SK-N-SH (cell line): ENCODE data around the gene C22orf15. TPM values are rescaled to one million over a fixed set of nuclear protein-coding genes. Genes with fewer than 3 reads are reported as not detected.

Experiments
- CTCF ChIA-PET: fragments of 300-600, 350-600 bp; formaldehyde crosslinking; extraction: SDS; loops from one replicate; lab custom pipeline; 2021; lab: Yijun Ruan, JAX
- POLR2A ChIA-PET: fragments of 350-600 bp; sonication (Branson Sonifier 250); formaldehyde crosslinking; extraction: SDS; loops from one replicate; lab custom pipeline; 2020; ENCODE audit warnings: antibody characterized with exemption, inconsistent platforms; lab: Yijun Ruan, JAX
- DNase-seq: peaks from one replicate; pipeline ENCODE4 v3.0.0; 2012
- H2AFZ ChIP-seq: fragments of 200-600 bp; sonication (generic); 2 replicates; pipeline ENCODE4 v1.8.1; 2016; ENCODE audit warnings: antibody characterized with exemption, mild to moderate bottlenecking, low read depth
- H3F3A ChIP-seq: fragments of 200-600 bp; sonication (generic); replicated peaks from 2 replicates; pipeline ENCODE3; 2016; ENCODE audit warnings: antibody characterized with exemption, mild to moderate bottlenecking; ENCODE audit not compliant: insufficient read depth
- H3K27ac ChIP-seq, 2 experiments: fragments of 200-500 bp in 1 of 2; fragments of 200-600 bp in 1 of 2; sonication (Bioruptor generic) in 1 of 2; sonication (generic), shearing (Covaris generic) in 1 of 2; 2 replicates each; pipeline versions ENCODE4 v1.5.1 to v1.6.1; 2014 to 2016; ENCODE audit warnings: low read depth in 2 of 2, inconsistent platforms in 1 of 2, low read length in 1 of 2, mild to moderate bottlenecking in 1 of 2, mixed read lengths in 1 of 2
- H3K27me3 ChIP-seq: fragments of 200-600 bp; sonication (generic), shearing (Covaris generic); 2 replicates; pipeline ENCODE4 v1.6.1; 2016; ENCODE audit warnings: mixed run types; ENCODE audit not compliant: insufficient read depth
- H3K36me3 ChIP-seq, 2 experiments: fragments of 200-500 bp in 1 of 2; fragments of 200-600 bp in 1 of 2; sonication (Bioruptor generic) in 1 of 2; sonication (generic) in 1 of 2; replicated peaks in 1 of 2; 2 replicates each; pipeline versions ENCODE3 to v1.5.1; 2014 to 2016; ENCODE audit warnings: low read length in 1 of 2, mild to moderate bottlenecking in 1 of 2; ENCODE audit not compliant: insufficient read depth in 2 of 2, control insufficient read depth in 1 of 2
- H3K4me1 ChIP-seq, 2 experiments: fragments of 200-500 bp in 1 of 2; fragments of 200-600 bp in 1 of 2; sonication (Bioruptor generic) in 1 of 2; sonication (generic), shearing (Covaris generic) in 1 of 2; 2 replicates each; pipeline versions ENCODE4 v1.5.1 to v1.6.1; 2014 to 2016; ENCODE audit warnings: low read depth in 1 of 2, low read length in 1 of 2, mixed run types in 1 of 2; ENCODE audit not compliant: insufficient read depth in 2 of 2, control insufficient read depth in 1 of 2
- H3K4me2 ChIP-seq: fragments of 200-600 bp; sonication (generic), shearing (Covaris generic); 2 replicates; pipeline ENCODE4 v1.6.1; 2017; ENCODE audit warnings: mixed run types
- H3K4me3 ChIP-seq, 2 experiments: fragments of 200-500 bp in 1 of 2; fragments of 200-600 bp in 1 of 2; sonication (Bioruptor generic) in 1 of 2; sonication (generic), shearing (Covaris generic) in 1 of 2; 2 replicates each; pipeline versions ENCODE4 v1.5.1 to v1.8.1; 2014 to 2016; ENCODE audit warnings: low read depth in 2 of 2, inconsistent platforms in 1 of 2, low read length in 1 of 2, mild to moderate bottlenecking in 1 of 2, mixed read lengths in 1 of 2, moderate library complexity in 1 of 2
- H3K79me2 ChIP-seq: fragments of 200-600 bp; sonication (generic); 2 replicates; pipeline ENCODE4 v1.8.1; 2017; ENCODE audit warnings: mild to moderate bottlenecking; ENCODE audit not compliant: insufficient read depth
- H3K9ac ChIP-seq: fragments of 200-600 bp; sonication (generic); 2 replicates; pipeline ENCODE4 v1.6.1; 2017; ENCODE audit warnings: mixed run types
- H3K9me2 ChIP-seq: fragments of 200-600 bp; sonication (generic); 2 replicates; pipeline ENCODE4 v1.6.1; 2017; ENCODE audit warnings: mixed run types
- H3K9me3 ChIP-seq: fragments of 200-600 bp; sonication (generic); 2 replicates; pipeline ENCODE4 v1.6.1; 2017; ENCODE audit warnings: mixed run types, mild to moderate bottlenecking, moderate library complexity
- H4K20me1 ChIP-seq: fragments of 200-600 bp; sonication (generic); 2 replicates; pipeline ENCODE4 v1.6.1; 2017; ENCODE audit warnings: mild to moderate bottlenecking, mixed run types; ENCODE audit not compliant: insufficient read depth
- CHD2 ChIP-seq: fragments of 150-350 bp; IDR thresholded peaks from 2 replicates; pipeline ENCODE4 v1.6.1; 2018; ENCODE audit warnings: low read length; ENCODE audit not compliant: partially characterized antibody
- CTCF ChIP-seq: fragments of 200-600 bp; sonication (generic); IDR thresholded peaks from 2 replicates; pipeline ENCODE4 v1.6.1; 2017; ENCODE audit warnings: antibody characterized with exemption, mild to moderate bottlenecking, moderate library complexity
- EP300 ChIP-seq, 2 experiments: IDR thresholded peaks; 2 replicates each; pipeline versions ENCODE4 v1.4.0 to v1.6.1; 2012; ENCODE audit warnings: borderline replicate concordance in 1 of 2, low read depth in 1 of 2, low read length in 1 of 2
- EZH2phosphoT487 ChIP-seq: fragments of 200-600 bp; sonication (generic); IDR thresholded peaks from 2 replicates; pipeline ENCODE4 v1.6.1; 2017; ENCODE audit warnings: low read depth, mixed run types, mild to moderate bottlenecking, antibody characterized with exemption, moderate library complexity, borderline replicate concordance
- FOSL2 ChIP-seq: IDR thresholded peaks from 2 replicates; pipeline ENCODE4 v1.4.0; 2012; ENCODE audit warnings: low read depth, mild to moderate bottlenecking, moderate library complexity, borderline replicate concordance
- FOXJ3 ChIP-seq: sonication (generic); formaldehyde crosslinking; IDR thresholded peaks from 2 replicates; pipeline ENCODE4 v1.5.1; 2020; ENCODE audit warnings: mild to moderate bottlenecking, missing genetic modification reagents
- FOXM1 ChIP-seq: IDR thresholded peaks from 2 replicates; pipeline ENCODE4 v1.4.0; 2012; ENCODE audit warnings: low read depth, mild to moderate bottlenecking
- GABPA ChIP-seq: IDR thresholded peaks from 2 replicates; pipeline ENCODE4 v1.4.0; 2012; ENCODE audit warnings: low read depth, mild to moderate bottlenecking
- GATA2 ChIP-seq: sonication (generic); formaldehyde crosslinking; IDR thresholded peaks from 2 replicates; pipeline ENCODE4 v1.5.0; 2020; ENCODE audit warnings: mild to moderate bottlenecking, missing genetic modification reagents
- MAX ChIP-seq: IDR thresholded peaks from 2 replicates; pipeline ENCODE4 v1.4.0; 2012; ENCODE audit warnings: low read depth
- MEF2A ChIP-seq: IDR thresholded peaks from 2 replicates; pipeline ENCODE4 v1.4.0; 2012; ENCODE audit warnings: low read depth, borderline replicate concordance
- MXI1 ChIP-seq: IDR thresholded peaks from 2 replicates; pipeline ENCODE4 v1.6.1; 2012; ENCODE audit warnings: mild to moderate bottlenecking, low read depth, low read length, improper control_type of control experiment
- NRF1 ChIP-seq: IDR thresholded peaks from 2 replicates; pipeline ENCODE4 v1.6.1; 2012; ENCODE audit warnings: low read depth, mild to moderate bottlenecking, low read length
- POLR2AphosphoS5 ChIP-seq: IDR thresholded peaks from 2 replicates; pipeline ENCODE4 v1.6.1; 2012; ENCODE audit warnings: low read depth, low read length
- RCOR1 ChIP-seq: fragments of 150-350 bp; IDR thresholded peaks from 2 replicates; pipeline ENCODE4 v1.6.1; 2017; ENCODE audit warnings: antibody characterized with exemption, low read length
- REST ChIP-seq: IDR thresholded peaks from 2 replicates; pipeline ENCODE4 v1.6.1; 2012; ENCODE audit warnings: mild to moderate bottlenecking, low read depth, low read length, moderate library complexity
- RFX5 ChIP-seq: IDR thresholded peaks from 2 replicates; pipeline ENCODE4 v1.6.1; 2012; ENCODE audit warnings: mild to moderate bottlenecking, improper control_type of control experiment, low read length
- TAF1 ChIP-seq: IDR thresholded peaks from 2 replicates; pipeline ENCODE4 v1.6.1; 2012; ENCODE audit warnings: low read depth, mild to moderate bottlenecking, low read length, moderate library complexity, borderline replicate concordance
- USF2 ChIP-seq: fragments of 150-350 bp; IDR thresholded peaks from 2 replicates; pipeline ENCODE4 v1.6.1; 2017; ENCODE audit warnings: antibody characterized with exemption, low read length, low read depth, borderline replicate concordance
- YY1 ChIP-seq: IDR thresholded peaks from 2 replicates; pipeline ENCODE4 v1.4.0; 2012; ENCODE audit warnings: low read depth, mild to moderate bottlenecking
- WGBS: methylation state at CpG from one replicate; pipeline ENCODE4 v1.1.6; 2017; ENCODE audit warnings: low lambda C conversion rate; 5-methylcytosine and 5-hydroxymethylcytosine counted together
- polyA plus RNA-seq, 3 experiments: library from polyadenylated mRNA; depleted of rRNA; stranded (reverse); fragments of >200 nt; gene quantifications; 2 replicates each; pipeline ENCODE4 v1.2.3, GENCODE V29; 2012

Gene C22orf15
- polyA plus RNA-seq, 1 of the 3 experiments (the other 2 are of a cell fraction) = 1.6 TPM

GRCh38 chr22:23754980-23755636 is 7.7 kb upstream of the C22orf15 start:
- Histone ChIP-seq H3K9me2 (no peaks in the 10 kb centered on the region), H2AFZ (no peak overlapping the region), H3K27me3 (no peaks in the 10 kb centered on the region), H3K9me3 (no peaks in the 10 kb centered on the region), H3K4me2 (no peak overlapping the region), H3K27ac (no peak overlapping the region), H3K4me3 (no peak overlapping the region), H3K79me2 (peaks cover 4% of the 10 kb centered on the region; the same call in 1 of the 2 replicates), H4K20me1 (no peaks in the 10 kb centered on the region), H3K4me1 (peaks cover 0 to 6% of the 10 kb centered on the region in 2 experiments; a peak in 2 of 4 replicates), H3K36me3 (no peaks in the 10 kb centered on the region), H3F3A (no peaks in the 10 kb centered on the region), H3K9ac (no peak overlapping the region)
- 63% methylated on average over 6 of the region's 6 CpGs for WGBS
- ChIA-PET POLR2A (no interaction called here), CTCF (interaction anchor here (0.6 to 1.5 kb wide), 5 partner anchors 9 to 355 kb away, joined by 3 read pairs; partner anchors contain the start of gene SLC2A11)
- no peak for TF ChIP-seq GATA2 (CRISPR knock-in tag)
- TF ChIP-seq GABPA = no peak
- no peak for TF ChIP-seq EZH2phosphoT487
- TF ChIP-seq RCOR1 = no peak
- no peak for TF ChIP-seq FOSL2
- TF ChIP-seq FOXM1 = no peak
- TF ChIP-seq MEF2A = no peak
- no peak for DNase-seq

GRCh38 chr22:23755711-23756110 is 7.1 kb upstream of the C22orf15 start:
- Histone ChIP-seq H3K4me3 (no peak overlapping the region), H3K36me3 (no peaks in the 10 kb centered on the region), H3K9me3 (no peaks in the 10 kb centered on the region), H3K9me2 (no peaks in the 10 kb centered on the region), H2AFZ (no peak overlapping the region), H3K79me2 (no peaks in the 10 kb centered on the region), H3K27ac (no peak overlapping the region), H3K4me2 (no peak overlapping the region), H3K4me1 (peaks cover 0 to 4% of the 10 kb centered on the region in 2 experiments; a peak in 1 of 4 replicates), H4K20me1 (no peaks in the 10 kb centered on the region), H3K9ac (no peak overlapping the region), H3F3A (no peaks in the 10 kb centered on the region), H3K27me3 (no peaks in the 10 kb centered on the region)
- ChIA-PET CTCF (interaction anchor here (1.5 to 2.4 kb wide), 2 partner anchors 8 to 94 kb away, joined by 3 to 8 read pairs; no protein-coding TSS in a partner anchor), POLR2A (no interaction called here)
- no peak for DNase-seq
- 68% methylated on average over 8 of the region's 8 CpGs for WGBS
- no peak for TF ChIP-seq FOXJ3 (CRISPR knock-in tag)
- TF ChIP-seq NRF1 = no peak
- TF ChIP-seq CHD2 = no peak
- no peak for TF ChIP-seq RCOR1
- no peak for TF ChIP-seq RFX5
- TF ChIP-seq GATA2 (CRISPR knock-in tag) = no peak
- TF ChIP-seq USF2 = no peak
- TF ChIP-seq POLR2AphosphoS5 = no peak
- TF ChIP-seq REST = no peak
- no peak for TF ChIP-seq MEF2A
- no peak for TF ChIP-seq CTCF
- no peak for TF ChIP-seq EP300 (IDR thresholded peaks at IDR 0.05; ENCODE audit: borderline replicate concordance in 1 of 2, low read depth in 1 of 2, low read length in 1 of 2)
- TF ChIP-seq MXI1 = no peak
- no peak for TF ChIP-seq YY1
- no peak for TF ChIP-seq MAX
- no peak for TF ChIP-seq GABPA
- no peak for TF ChIP-seq TAF1
